ENCODE data around the gene SRP9.

The SRP9 gene

GRCh38 chr1:225777583-225778336 is at the start of gene SRP9:
Gene SRP9, plus strand, starts transcription at chr1:225777826. Its CDS starts 115 bp downstream, at chr1:225777941.
- peak; percentile 99 for DNase-seq (ENCODE audit: low read depth)

- no peak for DNase-seq (ENCODE audit: low read depth)
Observed at GRCh38 chr1:225731491-225731890, 46.1 kb upstream of the SRP9 start.

GRCh38 chr1:225733254-225733653 is 44.4 kb upstream of the SRP9 start:
- no peak for DNase-seq (ENCODE audit: low read depth)

- DNase-seq (ENCODE audit: low read depth), result no peak
Observed at GRCh38 chr1:225735252-225736149, 42.1 kb upstream of the SRP9 start.

GRCh38 chr1:225736437-225737098 is 41.1 kb upstream of the SRP9 start:
- DNase-seq (ENCODE audit: low read depth), result no peak

- DNase-seq (ENCODE audit: low read depth), result no peak
Observed at GRCh38 chr1:225737161-225737560, 40.5 kb upstream of the SRP9 start.

GRCh38 chr1:225737866-225738265 is 39.8 kb upstream of the SRP9 start:
- no peak for DNase-seq (ENCODE audit: low read depth)

GRCh38 chr1:225738763-225739162 is 38.9 kb upstream of the SRP9 start:
- DNase-seq (ENCODE audit: low read depth), result no peak

GRCh38 chr1:225739542-225740107 is 38.0 kb upstream of the SRP9 start:
- no peak for DNase-seq (ENCODE audit: low read depth)

GRCh38 chr1:225744745-225745144 is 32.9 kb upstream of the SRP9 start:
- DNase-seq (ENCODE audit: low read depth), result no peak

GRCh38 chr1:225745273-225745672 is 32.4 kb upstream of the SRP9 start:
- DNase-seq (ENCODE audit: low read depth), result no peak

- no peak for DNase-seq (ENCODE audit: low read depth)
Observed at GRCh38 chr1:225746361-225747179, 31.1 kb upstream of the SRP9 start.

- no peak for DNase-seq (ENCODE audit: low read depth)
Observed at GRCh38 chr1:225747566-225747965, 30.1 kb upstream of the SRP9 start.

- DNase-seq (ENCODE audit: low read depth), result no peak
Observed at GRCh38 chr1:225748529-225748928, 29.1 kb upstream of the SRP9 start.

GRCh38 chr1:225749706-225750105 is 27.9 kb upstream of the SRP9 start:
- no peak for DNase-seq (ENCODE audit: low read depth)

GRCh38 chr1:225750420-225750819 is 27.2 kb upstream of the SRP9 start:
- no peak for DNase-seq (ENCODE audit: low read depth)

- no peak for DNase-seq (ENCODE audit: low read depth)
Observed at GRCh38 chr1:225750875-225751824, 26.5 kb upstream of the SRP9 start.

- no peak for DNase-seq (ENCODE audit: low read depth)
Observed at GRCh38 chr1:225752245-225752644, 25.4 kb upstream of the SRP9 start.

GRCh38 chr1:225754940-225755641 is 22.5 kb upstream of the SRP9 start:
- DNase-seq (ENCODE audit: low read depth), result no peak
